GM13976 (cell line): ENCODE results near the gene STRADB.
"Not testable (repeated sequence)": the region's sequence is repeated elsewhere in the genome, so short reads cannot be mapped to it uniquely, and the experiment has no call there.

Source experiments
- DNase-seq: peaks from one replicate; pipeline ENCODE4 v3.0.0; 2012; ENCODE audit warnings: low spot score
- in situ Hi-C: fragments of 300-500 bp; cut with MboI; formaldehyde crosslinking; loops from one replicate; pipeline ENCODE4 v1.12.0; 2022; ENCODE audit warnings: low sequenced_read_pairs, mixed read lengths, inconsistent platforms; ENCODE audit not compliant: unreplicated experiment
- TF ChIP-seq, protein P1 (sequence below): IDR thresholded peaks from 2 replicates; pipeline ENCODE4 v1.5.1; 2012; ENCODE audit warnings: borderline replicate concordance, mild to moderate bottlenecking; ENCODE audit not compliant: insufficient read depth; ENCODE audit errors: extremely low read depth, missing control alignments, control extremely low read depth

STRADB gene

DNA sequence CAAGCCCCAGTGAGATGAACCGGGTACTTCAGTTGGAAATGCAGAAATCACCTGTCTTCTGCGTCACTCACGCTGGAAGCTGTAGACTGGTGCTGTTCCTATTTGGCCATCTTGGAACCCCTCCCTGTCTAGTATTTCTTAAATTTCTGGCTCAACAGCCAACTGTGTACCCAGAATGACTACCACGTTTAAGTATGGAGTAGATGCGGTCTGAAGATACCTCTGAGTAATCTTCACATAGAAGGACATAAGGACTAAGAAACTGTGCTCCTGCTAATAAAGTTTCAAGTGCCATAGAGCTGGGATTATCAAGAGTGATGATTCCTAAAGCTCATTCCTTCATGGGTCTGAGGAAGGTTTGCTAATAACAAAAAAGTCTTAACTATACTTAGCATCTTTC is 20.7 kb upstream of the STRADB start:
- TF ChIP-seq, protein P1, sequence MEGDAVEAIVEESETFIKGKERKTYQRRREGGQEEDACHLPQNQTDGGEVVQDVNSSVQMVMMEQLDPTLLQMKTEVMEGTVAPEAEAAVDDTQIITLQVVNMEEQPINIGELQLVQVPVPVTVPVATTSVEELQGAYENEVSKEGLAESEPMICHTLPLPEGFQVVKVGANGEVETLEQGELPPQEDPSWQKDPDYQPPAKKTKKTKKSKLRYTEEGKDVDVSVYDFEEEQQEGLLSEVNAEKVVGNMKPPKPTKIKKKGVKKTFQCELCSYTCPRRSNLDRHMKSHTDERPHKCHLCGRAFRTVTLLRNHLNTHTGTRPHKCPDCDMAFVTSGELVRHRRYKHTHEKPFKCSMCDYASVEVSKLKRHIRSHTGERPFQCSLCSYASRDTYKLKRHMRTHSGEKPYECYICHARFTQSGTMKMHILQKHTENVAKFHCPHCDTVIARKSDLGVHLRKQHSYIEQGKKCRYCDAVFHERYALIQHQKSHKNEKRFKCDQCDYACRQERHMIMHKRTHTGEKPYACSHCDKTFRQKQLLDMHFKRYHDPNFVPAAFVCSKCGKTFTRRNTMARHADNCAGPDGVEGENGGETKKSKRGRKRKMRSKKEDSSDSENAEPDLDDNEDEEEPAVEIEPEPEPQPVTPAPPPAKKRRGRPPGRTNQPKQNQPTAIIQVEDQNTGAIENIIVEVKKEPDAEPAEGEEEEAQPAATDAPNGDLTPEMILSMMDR, result no peak
- no peak for DNase-seq
- in situ Hi-C loops, result no loop called here

DNA sequence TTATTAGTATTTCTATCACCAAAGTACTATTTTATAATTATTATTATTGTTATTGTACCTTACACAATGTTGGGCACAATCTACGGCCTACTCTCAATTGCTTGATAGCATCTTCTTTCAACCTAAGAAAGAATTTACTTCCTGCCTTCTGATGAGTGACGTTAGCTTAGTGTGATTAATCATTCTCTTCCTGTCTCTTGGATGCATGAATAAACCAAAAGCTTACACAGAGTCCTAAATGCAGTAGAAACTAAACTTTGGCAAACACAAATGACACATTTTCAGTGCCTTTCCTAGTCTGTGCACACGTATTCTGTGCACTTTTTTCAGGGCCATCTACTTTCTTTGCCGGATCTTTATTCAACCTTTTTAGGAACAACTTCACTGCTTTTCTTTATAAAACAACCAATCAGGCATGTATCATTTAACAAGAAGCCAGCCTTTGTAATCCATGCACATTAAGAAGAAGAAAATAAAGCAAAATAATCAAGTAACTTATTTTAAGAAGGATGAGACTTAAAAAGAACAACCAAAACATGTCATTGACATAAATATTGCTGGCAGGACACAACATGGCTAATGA is 19.4 kb upstream of the STRADB start:
- no peak for DNase-seq
- in situ Hi-C loops, result no loop called here
- TF ChIP-seq, protein P1, result no peak

DNA sequence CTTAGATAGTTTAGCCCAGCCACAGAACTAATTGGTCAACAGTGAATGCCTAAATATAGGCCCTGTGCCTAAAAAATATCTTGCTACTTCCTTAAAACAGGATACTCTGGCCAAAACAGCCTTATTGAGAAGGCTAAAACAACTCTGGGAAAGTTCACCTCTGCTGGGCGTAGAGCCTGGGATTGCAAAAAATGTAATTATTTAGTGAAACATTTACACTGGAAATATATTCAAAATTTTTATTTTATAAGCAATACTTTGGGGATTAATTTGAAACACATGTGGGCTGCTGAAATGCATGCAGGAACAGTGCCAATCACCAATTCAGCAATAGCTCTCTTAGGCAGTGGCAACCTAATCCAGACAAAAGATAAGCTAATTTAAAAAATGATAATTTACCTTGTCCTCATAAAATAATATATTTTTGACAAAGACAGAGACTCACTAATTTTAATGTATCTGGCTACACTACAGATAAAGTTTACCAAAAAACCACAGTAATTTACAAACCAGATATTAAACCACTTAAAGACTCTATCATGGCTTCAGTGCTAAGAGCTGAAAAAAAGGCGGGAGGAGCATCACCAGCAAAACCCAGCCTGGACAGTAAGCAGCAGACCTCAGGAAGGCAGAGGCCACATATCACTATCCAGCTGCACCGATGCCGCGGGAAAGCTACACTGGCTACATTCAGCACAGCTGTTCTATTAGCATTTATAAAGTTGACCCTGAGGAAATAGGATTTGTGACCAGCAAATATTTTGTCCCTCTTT is 18.7 kb upstream of the STRADB start:
- TF ChIP-seq, protein P1, result no peak
- DNase-seq, result no peak
- in situ Hi-C loops, result no loop called here

DNA sequence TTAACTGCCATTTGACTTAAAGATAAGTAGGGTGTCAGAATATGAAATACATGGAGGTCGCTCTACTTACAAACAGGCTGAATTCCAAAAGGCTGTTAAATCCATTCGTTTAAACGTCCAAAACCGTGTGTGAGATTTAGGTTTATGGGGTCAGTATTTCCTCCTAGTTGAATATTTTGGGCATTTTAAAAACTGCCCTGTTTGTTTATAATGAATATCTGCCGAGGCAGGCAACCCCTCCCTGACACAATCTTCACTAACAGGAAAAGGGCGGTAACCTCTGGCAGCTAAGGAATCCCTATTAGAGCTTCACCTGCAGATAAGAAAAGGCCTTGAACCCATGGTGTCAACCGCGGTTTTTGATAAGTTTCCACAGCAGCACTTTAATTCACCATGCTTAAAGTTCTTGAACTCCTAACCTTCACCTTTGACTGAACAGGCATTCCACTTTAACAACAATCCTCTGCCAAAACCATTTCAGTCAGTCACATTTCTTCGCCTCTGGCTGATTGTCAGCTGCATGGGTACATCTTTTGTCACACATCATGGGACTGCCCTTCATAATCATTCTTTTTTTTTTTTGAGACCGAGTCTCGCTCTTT is 18.0 kb upstream of the STRADB start:
- in situ Hi-C loops, result no loop called here
- no peak for DNase-seq
- TF ChIP-seq, protein P1, result no peak

DNA sequence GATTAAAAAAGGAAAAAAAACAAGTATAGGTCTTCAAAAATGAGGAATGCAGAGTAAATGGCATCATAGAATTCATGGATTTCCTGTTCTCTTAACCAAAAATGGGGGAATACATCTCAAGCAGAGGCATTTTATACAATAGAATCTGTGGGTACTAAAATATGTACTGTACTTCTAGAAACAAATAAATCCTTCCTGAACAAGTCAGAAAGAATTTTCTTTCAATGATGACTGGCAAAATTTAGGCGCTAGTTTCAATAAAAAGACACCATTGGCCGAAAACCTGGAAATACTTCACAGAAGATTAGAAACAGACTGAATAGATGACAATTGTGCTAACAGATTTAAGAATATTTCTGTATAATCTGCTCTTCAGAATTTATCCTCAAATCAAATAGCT is 15.4 kb upstream of the STRADB start:
- DNase-seq, result no peak
- TF ChIP-seq, protein P1, result no peak
- in situ Hi-C loops, result no loop called here

DNA sequence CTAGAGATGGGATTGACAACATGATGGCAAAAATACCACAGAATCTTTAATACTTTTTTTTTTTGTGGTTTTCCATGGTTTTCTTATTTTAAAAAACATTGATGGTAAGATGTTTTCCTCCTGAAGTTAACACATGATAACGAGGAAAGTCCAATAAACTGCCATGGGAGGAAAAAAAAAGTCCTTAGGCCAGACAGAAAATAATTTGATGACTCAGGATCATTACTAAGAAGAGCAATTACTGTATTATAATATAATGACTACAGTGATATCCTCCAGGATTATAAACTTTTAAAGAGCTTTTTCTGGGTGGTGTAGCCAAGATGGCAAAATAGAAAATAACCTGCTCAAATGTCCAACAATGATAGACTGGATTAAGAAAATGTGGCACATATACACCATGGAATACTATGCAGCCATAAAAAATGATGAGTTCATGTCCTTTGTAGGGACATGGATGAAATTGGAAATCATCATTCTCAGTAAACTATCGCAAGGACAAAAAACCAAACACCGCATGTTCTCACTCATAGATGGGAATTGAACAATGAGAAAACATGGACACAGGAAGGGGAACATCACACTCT is 12.1 kb upstream of the STRADB start:
- in situ Hi-C loops, DNase-seq: not testable (repeated sequence)

DNA sequence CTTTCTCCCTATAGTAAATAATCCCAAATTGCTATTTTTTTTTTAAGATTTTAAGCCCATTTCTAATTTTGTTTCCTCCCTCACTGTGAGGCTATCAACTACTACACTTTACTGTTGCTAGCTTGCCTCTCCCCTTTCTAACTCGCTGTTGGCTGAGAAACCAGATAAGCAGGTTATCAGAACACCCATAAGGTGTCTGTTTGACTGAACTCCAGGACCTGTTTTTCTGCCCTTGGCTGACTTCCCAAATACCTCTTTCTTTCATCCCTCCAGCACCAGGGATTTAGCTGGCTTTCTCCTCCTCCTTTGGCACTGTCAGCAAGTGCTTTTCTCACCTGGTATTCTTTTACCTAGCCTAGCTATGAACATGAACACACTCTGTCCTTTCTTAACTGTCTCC is 11.4 kb upstream of the STRADB start:
- TF ChIP-seq, protein P1, result no peak
- in situ Hi-C loops, result no loop called here
- no peak for DNase-seq
